Mucosa of gallbladder (tissue), 1 donor: ENCODE data around the gene OR4K1. TPM values are rescaled to one million over a fixed set of nuclear protein-coding genes. Genes with fewer than 3 reads are reported as not detected.
"Not testable (repeated sequence)": the region's sequence is repeated elsewhere in the genome, so short reads cannot be mapped to it uniquely, and the experiment has no call there.

Source experiments
- DNase-seq: peaks from one replicate; pipeline ENCODE4 v3.0.0-alpha.2; 2020; ENCODE audit warnings: low spot score
- total RNA-seq: library from RNA; stranded (reverse); gene quantifications from one replicate; pipeline ENCODE4 v1.2.1, GENCODE V29; 2021
- donor health status: DM: no; HTN: no; CAD: no.

Gene OR4K1
- total RNA-seq = not detected

- no peak for DNase-seq
These were observed at the start of gene OR4K1 for GRCh38 chr14:19930617-19931016. Gene OR4K1 (plus strand): TSS chr14:19930917. CDS start chr14:19935667, 4,750 bp downstream.

GRCh38 chr14:19895282-19895681, 35.4 kb upstream of the OR4K1 start:
- no peak for DNase-seq

- DNase-seq = no peak
These were observed 29.7 kb upstream of the OR4K1 start for GRCh38 chr14:19900999-19901398.

- DNase-seq = no peak
These were observed 28.3 kb upstream of the OR4K1 start for GRCh38 chr14:19902409-19902808.

- no peak for DNase-seq
These were observed 24.1 kb upstream of the OR4K1 start for GRCh38 chr14:19906665-19907064.

GRCh38 chr14:19911114-19911513, 19.6 kb upstream of the OR4K1 start:
- no peak for DNase-seq

GRCh38 chr14:19917243-19917642, 13.5 kb upstream of the OR4K1 start:
- no peak for DNase-seq

GRCh38 chr14:19917955-19918518, 12.7 kb upstream of the OR4K1 start:
- DNase-seq = no peak

- DNase-seq = no peak
These were observed 12.0 kb upstream of the OR4K1 start for GRCh38 chr14:19918553-19919264.

GRCh38 chr14:19920021-19920657, 10.6 kb upstream of the OR4K1 start, which contains the start of gene OR4K5:
Gene OR4K5 (plus strand): TSS chr14:19920607. CDS start chr14:19920607, 0 bp downstream.
- DNase-seq = no peak

- DNase-seq = no peak
These were observed 11.0 kb downstream of the OR4K1 start for GRCh38 chr14:19941668-19942067.

- DNase-seq = no peak
These were observed 16.8 kb downstream of the OR4K1 start for GRCh38 chr14:19947413-19948090.

GRCh38 chr14:19949218-19949617, 18.5 kb downstream of the OR4K1 start:
- DNase-seq = no peak

- not testable (repeated sequence) for DNase-seq
These were observed 39.0 kb downstream of the OR4K1 start for GRCh38 chr14:19969735-19970134.

GRCh38 chr14:19974844-19975243, 44.1 kb downstream of the OR4K1 start:
- DNase-seq = no peak

GRCh38 chr14:19975291-19975690, 44.6 kb downstream of the OR4K1 start, which contains the start of gene OR4K15:
Gene OR4K15 (plus strand): TSS chr14:19975591. CDS start chr14:19975591, 0 bp downstream.
- no peak for DNase-seq

Other genes with a start within 250 kb of the OR4K1 start
- not detected for gene OR11H2, start 217.0 kb upstream of the OR4K1 start, total RNA-seq
- gene OR4Q3, start 187.3 kb upstream of the OR4K1 start, total RNA-seq = not detected
- not detected for gene OR4M1, start 157.4 kb upstream of the OR4K1 start, total RNA-seq
- gene OR4N2, start 127.1 kb upstream of the OR4K1 start, total RNA-seq = not detected
- gene OR4K2, start 55.8 kb upstream of the OR4K1 start, total RNA-seq = not detected
- not detected for gene OR4K5, start 10.3 kb upstream of the OR4K1 start, total RNA-seq
- not detected for gene OR4K15, start 44.7 kb downstream of the OR4K1 start, total RNA-seq
- gene OR4Q2, start 71.2 kb downstream of the OR4K1 start, total RNA-seq = not detected
- not detected for gene OR4K14, start 88.4 kb downstream of the OR4K1 start, total RNA-seq
- gene OR4K13, start 105.1 kb downstream of the OR4K1 start, total RNA-seq = not detected
- not detected for gene OR4L1, start 129.1 kb downstream of the OR4K1 start, total RNA-seq
- not detected for gene OR4K17, start 179.8 kb downstream of the OR4K1 start, total RNA-seq
- gene OR4N5, start 207.9 kb downstream of the OR4K1 start, total RNA-seq = not detected